PFSK-1 (cell line): ENCODE measurements around the gene MYT1.
A peak's percentile ranks its signal among the peaks of the same experiment; 100 is the strongest.

Source experiments
- FOXP2 ChIP-seq: optimal IDR thresholded peaks from 2 replicates; pipeline ENCODE3; 2011; ENCODE audit warnings: borderline replicate concordance, control low read depth, inconsistent platforms; ENCODE audit not compliant: insufficient read depth; ENCODE audit errors: extremely low read length, extremely low read depth
- POLR2AphosphoS5 ChIP-seq: IDR thresholded peaks from 2 replicates; pipeline ENCODE4 v1.6.1; 2012; ENCODE audit warnings: low read depth, mild to moderate bottlenecking, control low read depth, low read length, moderate library complexity
- REST ChIP-seq, 2 experiments: IDR thresholded peaks; 2 replicates each; pipeline versions ENCODE4 v1.6.1 to v1.8.0; 2011 to 2012; ENCODE audit warnings: low read depth in 2 of 2, low read length in 2 of 2, control low read depth in 1 of 2, inconsistent platforms in 1 of 2, mild to moderate bottlenecking in 1 of 2, moderate library complexity in 1 of 2; ENCODE audit not compliant: insufficient read depth in 1 of 2
- SIN3A ChIP-seq: IDR thresholded peaks from 2 replicates; pipeline ENCODE4 v1.6.1; 2012; ENCODE audit warnings: mild to moderate bottlenecking, low read length, moderate library complexity, borderline replicate concordance; ENCODE audit not compliant: insufficient read depth
- TAF1 ChIP-seq: IDR thresholded peaks from 2 replicates; pipeline ENCODE4 v1.6.1; 2012; ENCODE audit warnings: low read length, control low read depth, borderline replicate concordance; ENCODE audit not compliant: insufficient read depth

MYT1 gene

DNA sequence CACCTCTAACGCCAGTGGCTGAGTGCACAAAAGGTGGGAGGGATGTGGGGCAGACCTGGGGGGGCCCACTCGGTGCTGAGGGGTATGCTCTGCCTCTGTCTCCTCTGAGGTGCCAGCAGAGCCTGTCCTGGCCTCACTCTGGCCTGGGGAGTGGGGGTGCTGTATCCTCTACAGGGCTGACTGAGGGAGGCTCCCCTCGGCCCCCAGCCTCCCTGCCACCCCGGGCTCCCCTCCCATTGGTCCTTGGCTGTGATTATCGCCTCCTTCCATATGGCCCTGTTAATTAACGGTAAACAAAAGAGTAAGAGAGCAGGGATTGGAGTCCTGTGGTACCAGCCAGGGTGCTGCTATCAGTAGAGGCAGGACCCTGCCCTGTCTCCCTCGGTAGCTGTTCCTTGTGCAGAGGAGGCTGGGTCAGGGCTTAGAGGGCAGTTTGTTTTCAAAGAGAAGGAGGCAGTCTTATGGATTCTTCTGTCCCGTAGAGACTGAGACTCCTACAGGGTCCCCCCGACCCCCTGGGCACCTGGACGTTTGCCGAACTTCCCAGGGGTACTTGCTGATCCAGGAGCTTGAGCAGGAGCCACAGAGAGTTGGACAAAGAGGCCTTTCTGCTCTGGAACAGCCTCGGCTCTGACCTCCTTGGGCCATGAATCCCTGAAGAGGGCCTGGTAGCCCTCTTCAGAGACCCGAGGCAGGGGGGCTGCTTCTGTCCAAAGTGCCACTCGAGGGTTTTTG is 1.8 kb downstream of the MYT1 start:
- TF ChIP-seq SIN3A (no peak), REST (IDR thresholded peaks at IDR 0.05; ENCODE audit: insufficient read depth in 1 of 2, low read depth in 2 of 2, low read length in 2 of 2) (no peak), TAF1 (no peak), POLR2AphosphoS5 (no peak), FOXP2 (no peak)

DNA sequence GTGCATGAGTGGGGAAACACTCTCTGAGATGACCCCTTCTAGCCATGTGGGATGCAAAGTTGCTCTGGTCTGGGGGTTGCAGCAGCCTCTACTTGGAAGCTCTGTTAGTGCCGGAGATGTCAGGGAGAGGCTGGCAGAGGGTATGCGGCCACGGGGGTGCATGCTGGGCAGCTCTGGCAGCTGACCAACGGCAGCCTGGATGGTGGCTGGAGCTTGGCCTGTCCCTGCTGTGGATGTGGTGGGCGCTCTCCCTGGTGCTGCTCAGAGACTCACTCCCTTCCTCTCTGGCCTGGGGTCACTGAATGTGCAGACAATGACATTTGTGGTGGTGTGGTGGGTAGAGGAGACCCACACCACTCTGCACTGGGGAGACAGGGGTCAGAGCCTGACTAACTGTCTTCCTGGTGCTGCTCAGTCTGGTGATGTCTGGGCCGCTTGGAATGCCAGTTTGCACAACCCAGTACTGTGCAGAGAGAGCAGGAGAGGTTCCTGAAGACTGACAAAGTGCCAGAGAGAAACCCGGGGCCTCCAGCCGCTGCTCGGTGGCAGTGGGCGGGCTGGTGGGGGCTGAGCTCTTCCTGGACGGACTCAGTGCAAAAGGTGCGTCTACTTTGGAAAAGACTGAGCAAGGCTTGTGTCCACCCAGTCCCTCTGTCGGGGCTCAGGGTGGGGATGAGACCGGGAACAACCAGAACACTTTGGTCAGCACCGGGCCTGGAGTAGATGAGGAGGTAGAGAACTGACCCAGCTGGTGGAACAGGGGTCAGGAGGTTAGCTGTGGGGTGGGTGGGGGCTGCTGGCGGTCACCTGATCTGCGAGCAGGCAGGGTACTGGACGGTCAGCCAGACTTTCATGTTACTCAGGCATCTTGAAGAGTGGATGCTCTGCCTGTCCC is 2.7 kb downstream of the MYT1 start:
- TF ChIP-seq TAF1 (no peak), FOXP2 (no peak), REST (IDR thresholded peaks at IDR 0.05; ENCODE audit: insufficient read depth in 1 of 2, low read depth in 2 of 2, low read length in 2 of 2) (peak; percentile 77 to 91)

DNA sequence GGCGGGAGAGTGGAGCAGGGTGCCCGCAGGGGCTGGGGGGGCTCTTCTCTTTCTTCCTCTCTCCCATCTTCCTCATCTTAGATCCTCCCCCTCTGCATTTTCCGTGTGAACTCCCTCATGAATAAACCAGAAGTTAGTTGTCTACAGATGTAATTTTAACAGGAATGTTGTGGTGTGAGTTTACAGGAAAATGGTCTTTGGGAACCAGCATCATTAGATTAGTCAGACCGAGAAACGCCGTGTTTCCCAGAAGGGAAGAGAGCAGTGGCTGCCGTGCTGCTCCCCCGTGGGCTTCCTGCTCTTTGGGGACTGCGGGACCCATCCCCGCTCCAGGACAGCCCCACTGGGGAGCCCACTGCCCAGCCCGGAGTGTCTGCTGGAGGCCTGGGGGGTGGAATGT is 3.4 kb downstream of the MYT1 start:
- no peak for TF ChIP-seq POLR2AphosphoS5
- TF ChIP-seq SIN3A: no peak
- TF ChIP-seq TAF1: no peak
- TF ChIP-seq FOXP2: no peak
- TF ChIP-seq REST (IDR thresholded peaks at IDR 0.05; ENCODE audit: insufficient read depth in 1 of 2, low read depth in 2 of 2, low read length in 2 of 2): no peak

GRCh38 chr20:64168381-64169090 is 4.3 kb downstream of the MYT1 start:
- TF ChIP-seq REST (IDR thresholded peaks at IDR 0.05; ENCODE audit: insufficient read depth in 1 of 2, low read depth in 2 of 2, low read length in 2 of 2): no peak
- TF ChIP-seq TAF1: no peak
- TF ChIP-seq FOXP2: no peak
- no peak for TF ChIP-seq SIN3A
- TF ChIP-seq POLR2AphosphoS5: no peak
